Mesendoderm (in vitro differentiated cells): ENCODE measurements around the gene NDUFAF5. TPM values are rescaled to one million over a fixed set of nuclear protein-coding genes. Genes with fewer than 3 reads are reported as not detected.
"Not testable (repeated sequence)": the region's sequence is repeated elsewhere in the genome, so short reads cannot be mapped to it uniquely, and the experiment has no call there.

Source experiments
- DNase-seq: peaks from one replicate; pipeline ENCODE4 v3.0.0; 2013
- H2AK5ac ChIP-seq: 2 replicates; pipeline ENCODE4 v1.6.1; 2013; ENCODE audit warnings: low read length, inconsistent platforms
- H2BK120ac ChIP-seq: 2 replicates; pipeline ENCODE4 v1.6.1; 2013; ENCODE audit warnings: low read depth, mild to moderate bottlenecking, low read length, moderate library complexity, mixed read lengths
- H2BK15ac ChIP-seq: replicated peaks from 2 replicates; pipeline ENCODE4 v1.6.1; 2013; ENCODE audit warnings: low read depth, mild to moderate bottlenecking, moderate library complexity
- H2BK5ac ChIP-seq: 2 replicates; pipeline ENCODE4 v1.6.1; 2013; ENCODE audit warnings: low read length, inconsistent platforms
- H3K18ac ChIP-seq: 2 replicates; pipeline ENCODE4 v1.6.1; 2013; ENCODE audit warnings: mild to moderate bottlenecking, low read length, mixed read lengths
- H3K23ac ChIP-seq: one replicate; pipeline ENCODE4 v1.6.1; 2013; ENCODE audit warnings: low read length
- H3K27ac ChIP-seq: 2 replicates; pipeline ENCODE4 v1.5.1; 2013; ENCODE audit warnings: low read depth, mild to moderate bottlenecking, inconsistent platforms, low read length, moderate library complexity
- H3K27me3 ChIP-seq: 2 replicates; pipeline ENCODE4 v1.6.1; 2013; ENCODE audit warnings: low read length, control low read depth, mild to moderate bottlenecking, inconsistent platforms; ENCODE audit not compliant: insufficient read depth, poor library complexity
- H3K36me3 ChIP-seq: 2 replicates; pipeline ENCODE4 v1.6.1; 2013; ENCODE audit warnings: low read length, inconsistent platforms; ENCODE audit not compliant: control insufficient read depth, insufficient read depth
- H3K4ac ChIP-seq: one replicate; pipeline ENCODE4 v1.6.1; 2013; ENCODE audit warnings: low read depth, mild to moderate bottlenecking, low read length, moderate library complexity
- H3K4me1 ChIP-seq: 2 replicates; pipeline ENCODE4 v1.6.1; 2013; ENCODE audit warnings: low read depth, low read length, inconsistent platforms; ENCODE audit not compliant: control insufficient read depth
- H3K4me2 ChIP-seq: 2 replicates; pipeline ENCODE4 v1.6.1; 2013; ENCODE audit warnings: low read length
- H3K4me3 ChIP-seq: 2 replicates; pipeline ENCODE4 v1.5.1; 2013; ENCODE audit warnings: mild to moderate bottlenecking, low read length
- H3K56ac ChIP-seq: one replicate; pipeline ENCODE4 v1.6.1; 2013; ENCODE audit warnings: low read length
- H3K79me1 ChIP-seq: 2 replicates; pipeline ENCODE4 v1.6.1; 2013; ENCODE audit warnings: low read length, inconsistent platforms
- H3K79me2 ChIP-seq: 2 replicates; pipeline ENCODE4 v1.6.1; 2013; ENCODE audit warnings: mild to moderate bottlenecking, low read length; ENCODE audit not compliant: control insufficient read depth, insufficient read depth
- H3K9ac ChIP-seq: 2 replicates; pipeline ENCODE4 v1.6.1; 2013; ENCODE audit warnings: low read length, inconsistent platforms
- H4K5ac ChIP-seq: one replicate; pipeline ENCODE4 v1.6.1; 2013; ENCODE audit warnings: low read length
- H4K8ac ChIP-seq: one replicate; pipeline ENCODE4 v1.6.1; 2013; ENCODE audit warnings: low read depth, mild to moderate bottlenecking, control low read depth, low read length, moderate library complexity
- WGBS: extraction: QIAGEN DNeasy Blood & Tissue Kit; methylation state at CpG from one replicate; pipeline ENCODE4 v1.1.7; 2013; ENCODE audit warnings: low lambda C conversion rate, missing lambda C conversion rate; ENCODE audit not compliant: insufficient coverage; ENCODE audit errors: extremely low coverage; 5-methylcytosine and 5-hydroxymethylcytosine counted together
- polyA plus RNA-seq, 2 experiments: library from polyadenylated mRNA; stranded (reverse); fragments of 200-250 nt; gene quantifications; one replicate each; pipeline ENCODE4 v1.2.3, GENCODE V29; 2013

The NDUFAF5 gene, protein sequence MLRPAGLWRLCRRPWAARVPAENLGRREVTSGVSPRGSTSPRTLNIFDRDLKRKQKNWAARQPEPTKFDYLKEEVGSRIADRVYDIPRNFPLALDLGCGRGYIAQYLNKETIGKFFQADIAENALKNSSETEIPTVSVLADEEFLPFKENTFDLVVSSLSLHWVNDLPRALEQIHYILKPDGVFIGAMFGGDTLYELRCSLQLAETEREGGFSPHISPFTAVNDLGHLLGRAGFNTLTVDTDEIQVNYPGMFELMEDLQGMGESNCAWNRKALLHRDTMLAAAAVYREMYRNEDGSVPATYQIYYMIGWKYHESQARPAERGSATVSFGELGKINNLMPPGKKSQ
- 23.3 TPM for polyA plus RNA-seq (2013, experiment 1 of 2)
- polyA plus RNA-seq (2013, experiment 2 of 2): 23.6 TPM

DNA sequence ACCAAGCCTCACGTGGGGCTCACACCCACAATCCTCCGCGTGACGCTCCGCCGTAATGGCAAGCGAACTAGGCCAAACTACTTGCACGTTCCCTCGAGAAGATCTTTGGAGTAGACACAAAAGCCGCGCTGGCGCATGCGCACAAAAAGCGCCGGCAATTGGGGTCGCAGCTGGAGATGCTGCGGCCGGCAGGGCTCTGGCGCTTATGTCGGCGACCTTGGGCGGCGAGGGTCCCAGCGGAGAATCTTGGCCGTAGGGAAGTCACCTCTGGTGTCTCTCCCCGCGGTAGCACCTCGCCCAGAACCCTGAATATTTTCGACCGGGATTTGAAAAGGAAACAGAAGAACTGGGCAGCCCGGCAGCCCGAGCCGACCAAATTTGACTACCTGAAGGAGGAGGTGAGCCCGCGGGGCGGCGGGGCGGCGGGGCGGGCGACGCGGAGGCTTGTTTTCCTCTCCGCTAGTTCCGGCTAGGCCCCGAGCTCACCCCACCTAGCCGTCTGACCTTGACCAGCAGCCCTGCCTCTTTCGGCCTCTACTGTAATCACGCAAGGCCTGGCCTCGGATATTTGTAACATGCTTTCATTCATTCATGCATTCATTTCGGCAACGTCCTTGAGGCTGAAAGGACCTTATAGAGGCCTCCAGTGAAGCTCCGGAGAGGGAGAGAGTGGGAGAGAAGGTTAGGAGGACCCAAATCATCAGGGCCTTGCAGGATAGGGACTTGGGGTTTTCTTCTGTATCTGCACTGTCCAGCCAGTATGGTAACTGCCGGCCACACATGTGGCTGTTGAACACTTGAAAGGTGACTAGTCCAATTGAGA, at the start of gene NDUFAF5, which contains the start of gene ESF1:
TSS of gene NDUFAF5 (plus strand) at position 136 of the 823 bp plus-strand sequence. CDS start at position 177, 41 bp downstream.
TSS of gene ESF1 (minus strand) at position 27 of the 823 bp plus-strand sequence. CDS start 1,779 bp downstream, outside the sequence.
- Histone ChIP-seq H4K5ac (no peak within 1 kb of the TSS), H3K27ac (peak within 1 kb of the TSS; percentile 78), H3K4me3 (peak within 1 kb of the TSS; percentile 99), H4K8ac (no peak within 1 kb of the TSS), H3K79me2 (peaks cover 35% of the 10 kb centered on the region), H2BK15ac (no peak within 1 kb of the TSS), H2BK5ac (peak within 1 kb of the TSS; percentile 35), H2AK5ac (peak within 1 kb of the TSS; percentile 37), H3K4ac (peak within 1 kb of the TSS; percentile 87), H3K79me1 (peaks cover 13% of the 10 kb centered on the region), H3K56ac (peak within 1 kb of the TSS; percentile 97), H3K36me3 (peaks cover 2% of the 10 kb centered on the region), H3K9ac (peak within 1 kb of the TSS; percentile 99), H2BK120ac (no peak within 1 kb of the TSS), H3K4me2 (peak within 1 kb of the TSS; percentile 81), H3K27me3 (no peaks in the 10 kb centered on the region), H3K23ac (peak within 1 kb of the TSS; percentile 59), H3K18ac (peak within 1 kb of the TSS; percentile 85), H3K4me1 (peaks cover 2% of the 10 kb centered on the region)
- WGBS: no CpG with 5 or more reads among the region's 54 CpGs
- DNase-seq: peak; percentile 99

DNA sequence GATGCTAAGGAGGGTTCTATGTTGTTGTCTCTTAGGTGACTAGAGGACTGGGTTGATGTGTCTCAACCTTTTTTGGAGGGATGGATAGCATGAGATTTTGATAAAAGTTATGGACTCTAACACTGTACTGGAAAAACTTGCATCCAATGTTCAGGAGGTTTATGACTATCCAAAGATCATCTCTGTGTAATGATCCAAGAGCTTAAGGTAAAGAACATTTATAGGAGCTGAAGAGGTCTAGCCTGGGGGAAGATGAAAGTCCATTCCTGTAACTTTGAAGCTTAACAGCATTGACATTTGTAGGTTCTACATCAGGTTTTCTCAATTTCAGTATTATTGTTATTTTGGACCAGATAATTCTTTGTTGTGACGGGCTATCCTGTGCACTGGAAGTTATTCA, 49.0 kb upstream of the NDUFAF5 start:
- H4K8ac ChIP-seq: no peak overlapping the region
- no CpG with 5 or more reads among the region's 1 CpG for WGBS
- DNase-seq: no peak
- H3K36me3 ChIP-seq: peaks cover 3% of the 10 kb centered on the region
- H3K27ac ChIP-seq: no peak overlapping the region
- no peaks in the 10 kb centered on the region for H3K27me3 ChIP-seq
- H2BK5ac ChIP-seq: no peak overlapping the region
- no peaks in the 10 kb centered on the region for H3K4me1 ChIP-seq
- no peak overlapping the region for H2AK5ac ChIP-seq
- H2BK120ac ChIP-seq: no peak overlapping the region
- no peaks in the 10 kb centered on the region for H3K79me2 ChIP-seq
- peaks cover 2% of the 10 kb centered on the region for H3K79me1 ChIP-seq
- no peak overlapping the region for H3K23ac ChIP-seq
- H3K9ac ChIP-seq: no peak overlapping the region
- no peak overlapping the region for H3K4me3 ChIP-seq
- no peak overlapping the region for H2BK15ac ChIP-seq
- no peak overlapping the region for H3K4me2 ChIP-seq
- no peak overlapping the region for H3K56ac ChIP-seq
- H4K5ac ChIP-seq: no peak overlapping the region
- H3K4ac ChIP-seq: no peak overlapping the region
- H3K18ac ChIP-seq: no peak overlapping the region

DNA sequence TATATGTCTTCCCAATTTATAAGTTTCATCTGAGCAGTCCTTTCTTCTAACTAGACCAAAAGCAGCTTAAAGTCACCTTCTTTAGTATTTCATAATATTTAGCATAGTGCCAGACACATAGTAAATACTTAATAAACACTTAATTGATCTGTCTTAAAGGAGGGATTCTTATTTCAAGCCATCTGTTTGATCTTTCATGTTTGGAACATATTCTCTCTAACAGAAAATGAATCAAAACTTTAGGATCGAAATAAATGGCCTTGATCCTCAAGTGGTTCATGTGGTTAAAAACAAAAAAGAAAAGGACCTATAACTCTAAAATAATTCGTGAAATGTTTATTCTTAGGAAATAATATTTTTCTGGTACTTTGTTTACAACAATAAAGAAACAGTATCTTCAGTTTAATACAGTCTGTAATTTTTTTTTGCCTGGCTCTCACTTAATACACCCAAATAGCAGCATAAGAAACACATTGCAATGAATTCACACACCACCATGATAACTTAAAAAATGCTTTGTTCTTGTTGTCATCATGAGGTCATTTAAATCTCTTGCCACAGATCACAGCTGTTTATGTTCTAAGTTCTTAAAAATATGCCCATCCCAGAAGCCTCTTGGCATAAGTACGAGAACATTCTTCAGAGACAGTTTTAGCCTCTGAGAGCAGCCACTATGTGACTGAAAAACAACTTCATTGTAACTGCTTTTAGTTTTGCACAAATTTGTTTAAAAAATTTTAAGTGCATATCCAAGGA, 48.2 kb upstream of the NDUFAF5 start:
- no peaks in the 10 kb centered on the region for H3K79me2 ChIP-seq
- H3K4me3 ChIP-seq: no peak overlapping the region
- H3K79me1 ChIP-seq: peaks cover 4% of the 10 kb centered on the region
- no peak overlapping the region for H2BK15ac ChIP-seq
- H3K4me2 ChIP-seq: no peak overlapping the region
- H3K18ac ChIP-seq: no peak overlapping the region
- no peak overlapping the region for H2BK120ac ChIP-seq
- no peaks in the 10 kb centered on the region for H3K4me1 ChIP-seq
- no peak overlapping the region for H3K27ac ChIP-seq
- H3K56ac ChIP-seq: no peak overlapping the region
- no CpG with 5 or more reads among the region's 3 CpGs for WGBS
- H4K5ac ChIP-seq: no peak overlapping the region
- H3K36me3 ChIP-seq: peaks cover 2% of the 10 kb centered on the region
- no peak overlapping the region for H2BK5ac ChIP-seq
- no peak overlapping the region for H3K23ac ChIP-seq
- DNase-seq: no peak
- H3K27me3 ChIP-seq: no peaks in the 10 kb centered on the region
- no peak overlapping the region for H3K4ac ChIP-seq
- no peak overlapping the region for H4K8ac ChIP-seq
- no peak overlapping the region for H2AK5ac ChIP-seq
- H3K9ac ChIP-seq: no peak overlapping the region

DNA sequence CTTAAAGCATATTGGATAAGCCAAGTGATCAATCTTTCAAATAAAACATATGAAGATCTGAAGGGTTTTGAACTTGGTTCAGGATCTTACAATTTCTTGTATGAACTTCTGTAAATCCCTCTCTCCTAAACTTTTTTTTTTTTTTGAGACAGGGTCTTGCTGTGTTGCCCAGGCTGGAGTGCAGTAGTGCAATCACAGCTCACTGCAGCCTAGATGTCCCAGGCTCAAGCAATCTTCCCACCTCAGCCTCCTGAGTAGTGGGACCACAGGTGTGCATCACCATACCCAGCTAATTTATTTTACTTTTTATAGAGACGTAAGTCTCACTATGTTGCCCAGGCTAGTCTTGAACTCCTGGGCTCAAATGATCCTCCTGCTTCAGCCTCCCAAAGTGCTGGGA, 46.6 kb upstream of the NDUFAF5 start:
- not testable (repeated sequence) for H3K4me3 ChIP-seq, H2BK120ac ChIP-seq, H2BK15ac ChIP-seq, H3K79me2 ChIP-seq, H3K18ac ChIP-seq, H3K56ac ChIP-seq, H3K36me3 ChIP-seq, H4K8ac ChIP-seq, H3K27me3 ChIP-seq, H3K9ac ChIP-seq, H4K5ac ChIP-seq, H3K27ac ChIP-seq, H3K4ac ChIP-seq, H2BK5ac ChIP-seq, H2AK5ac ChIP-seq, H3K4me1 ChIP-seq, DNase-seq, H3K4me2 ChIP-seq, H3K79me1 ChIP-seq, H3K23ac ChIP-seq
- WGBS: no CpG with 5 or more reads among the region's 1 CpG

DNA sequence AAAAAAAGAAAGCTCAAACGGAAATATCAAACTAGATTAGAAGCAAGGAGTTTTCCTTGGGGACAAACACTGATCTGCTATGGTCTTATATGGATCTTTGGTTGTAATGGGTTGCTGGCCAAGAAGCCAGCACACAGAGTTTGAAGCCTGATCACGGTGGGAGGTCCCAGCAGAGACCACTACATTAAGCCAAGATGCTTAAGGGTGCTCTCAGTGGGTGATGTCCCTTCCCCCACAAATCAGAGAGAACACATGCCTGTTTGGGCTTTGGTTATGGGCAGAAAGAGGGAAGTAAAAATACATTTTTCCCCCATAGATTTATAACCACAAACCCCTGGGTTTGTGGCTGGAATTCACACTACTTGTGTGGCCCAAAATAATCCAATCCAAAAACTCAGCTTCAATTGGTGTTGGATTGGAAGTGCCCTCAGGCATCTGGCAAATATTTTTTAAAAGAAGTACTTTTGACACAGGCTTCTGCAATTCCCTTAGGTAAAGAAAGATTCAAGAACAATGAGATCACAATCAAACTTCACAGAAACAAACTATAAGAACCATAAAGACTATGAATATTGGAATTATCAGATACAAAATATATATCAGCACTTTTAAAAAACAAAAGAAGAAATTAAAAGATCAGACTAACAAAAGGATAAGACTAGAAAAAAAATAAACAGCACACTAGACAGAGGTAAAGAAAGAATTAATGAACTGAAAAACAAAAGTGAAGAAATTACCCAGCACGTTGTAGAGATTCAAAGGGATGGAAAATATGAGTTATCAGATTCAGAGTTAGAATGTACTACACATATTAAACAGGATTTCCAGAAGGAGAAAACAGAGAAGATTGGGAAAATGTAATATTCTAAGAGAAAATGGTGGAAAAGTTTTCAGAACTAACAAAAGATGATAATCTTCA, 44.8 kb upstream of the NDUFAF5 start:
- Histone ChIP-seq H3K18ac (no peak overlapping the region), H4K5ac (no peak overlapping the region), H3K4ac (no peak overlapping the region), H3K79me2 (no peaks in the 10 kb centered on the region), H3K36me3 (no peaks in the 10 kb centered on the region), H2BK15ac (no peak overlapping the region), H2BK5ac (no peak overlapping the region), H2AK5ac (no peak overlapping the region), H3K4me2 (no peak overlapping the region), H3K4me3 (no peak overlapping the region), H3K9ac (no peak overlapping the region), H3K27me3 (no peaks in the 10 kb centered on the region), H3K56ac (no peak overlapping the region), H3K27ac (no peak overlapping the region), H3K79me1 (peaks cover 4% of the 10 kb centered on the region), H3K23ac (no peak overlapping the region), H3K4me1 (no peaks in the 10 kb centered on the region), H2BK120ac (no peak overlapping the region), H4K8ac (no peak overlapping the region)
- no CpG with 5 or more reads among the region's 3 CpGs for WGBS
- no peak for DNase-seq
